Measurements from ENCODE around the gene UBASH3A.

UBASH3A gene

DNA sequence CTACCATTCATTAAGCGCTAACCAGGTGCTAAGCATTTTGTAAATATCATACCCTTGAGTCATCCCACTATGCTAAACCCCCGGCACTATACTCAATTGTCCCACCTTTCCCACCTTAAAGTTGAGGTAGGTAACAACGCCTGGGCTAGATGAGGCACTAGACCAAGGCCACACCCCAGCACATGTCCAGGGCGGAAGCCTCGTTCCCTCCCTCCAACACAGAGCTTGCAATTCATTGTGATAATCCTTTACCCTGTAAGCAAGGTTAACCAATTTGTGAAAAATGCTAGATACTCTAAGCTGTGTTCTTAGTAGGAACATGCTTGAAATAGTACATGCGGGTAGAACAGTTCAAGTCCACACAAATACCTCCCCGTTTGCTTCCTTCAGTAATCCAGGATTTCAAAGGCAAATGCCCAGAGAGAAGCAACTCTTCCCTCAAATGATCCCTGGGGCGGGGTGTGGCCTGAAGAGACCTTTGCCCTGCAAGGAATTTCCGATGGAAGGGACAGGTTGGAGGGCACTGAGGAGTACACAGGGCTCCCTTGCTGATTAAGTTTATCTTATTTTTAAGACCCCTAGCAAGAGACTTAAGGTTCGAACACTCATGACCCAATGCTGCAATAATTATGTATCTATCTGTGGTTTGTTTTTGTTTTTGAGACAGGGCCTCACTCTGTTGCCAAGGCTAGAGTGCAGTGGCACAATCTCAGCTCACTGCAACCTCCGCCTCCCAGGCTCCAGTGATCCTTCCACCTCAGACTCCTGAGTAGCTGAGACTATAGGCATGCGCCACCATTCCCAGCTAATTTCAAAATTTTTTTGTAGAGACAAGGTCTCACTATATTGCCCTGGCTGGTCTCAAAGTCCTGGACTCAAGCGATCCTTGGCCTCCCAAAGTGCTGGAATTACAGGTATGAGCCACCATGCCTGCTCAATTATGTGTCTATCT, 89.7 kb downstream of the UBASH3A start:
- no peak for DNase-seq

DNA sequence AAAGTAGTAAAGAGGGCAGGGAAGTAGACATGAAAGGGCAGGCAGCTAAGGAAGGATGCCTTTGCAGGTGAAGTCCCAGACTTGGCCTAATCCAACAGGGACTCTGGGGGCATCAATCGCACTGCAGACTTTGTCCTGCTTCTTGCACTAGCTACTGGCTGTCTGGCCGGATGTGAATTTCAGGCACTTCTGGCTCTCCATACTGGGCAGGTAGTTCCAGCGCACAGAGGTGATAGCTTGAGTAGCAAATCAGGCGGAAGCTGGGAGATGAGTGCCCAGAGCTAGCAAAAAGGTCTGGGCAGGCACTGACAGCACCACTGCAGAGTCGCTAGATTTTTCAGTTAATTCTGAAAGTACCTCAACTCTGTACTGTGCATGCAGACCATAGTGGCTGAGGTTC, 91.3 kb downstream of the UBASH3A start:
- DNase-seq: no peak

DNA sequence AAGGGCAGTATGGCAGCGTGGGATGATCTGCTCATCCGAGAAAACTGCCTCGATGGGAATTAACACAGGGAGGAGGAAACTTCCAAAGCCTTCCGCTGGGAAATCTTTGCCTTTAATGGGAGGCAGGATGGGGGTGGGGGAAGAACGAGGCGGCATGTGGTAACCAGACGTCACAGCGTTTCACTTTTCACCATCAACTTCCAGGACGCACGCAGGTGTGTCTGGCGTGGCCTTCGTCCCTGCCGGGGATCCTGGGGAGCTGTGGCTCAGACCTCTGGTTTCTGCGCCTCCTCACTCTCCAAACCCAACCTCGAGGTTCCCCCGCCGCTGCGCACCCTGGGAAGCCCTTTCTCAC, 92.0 kb downstream of the UBASH3A start:
- peak in 1 of 4 experiments; percentile 1 for DNase-seq

DNA sequence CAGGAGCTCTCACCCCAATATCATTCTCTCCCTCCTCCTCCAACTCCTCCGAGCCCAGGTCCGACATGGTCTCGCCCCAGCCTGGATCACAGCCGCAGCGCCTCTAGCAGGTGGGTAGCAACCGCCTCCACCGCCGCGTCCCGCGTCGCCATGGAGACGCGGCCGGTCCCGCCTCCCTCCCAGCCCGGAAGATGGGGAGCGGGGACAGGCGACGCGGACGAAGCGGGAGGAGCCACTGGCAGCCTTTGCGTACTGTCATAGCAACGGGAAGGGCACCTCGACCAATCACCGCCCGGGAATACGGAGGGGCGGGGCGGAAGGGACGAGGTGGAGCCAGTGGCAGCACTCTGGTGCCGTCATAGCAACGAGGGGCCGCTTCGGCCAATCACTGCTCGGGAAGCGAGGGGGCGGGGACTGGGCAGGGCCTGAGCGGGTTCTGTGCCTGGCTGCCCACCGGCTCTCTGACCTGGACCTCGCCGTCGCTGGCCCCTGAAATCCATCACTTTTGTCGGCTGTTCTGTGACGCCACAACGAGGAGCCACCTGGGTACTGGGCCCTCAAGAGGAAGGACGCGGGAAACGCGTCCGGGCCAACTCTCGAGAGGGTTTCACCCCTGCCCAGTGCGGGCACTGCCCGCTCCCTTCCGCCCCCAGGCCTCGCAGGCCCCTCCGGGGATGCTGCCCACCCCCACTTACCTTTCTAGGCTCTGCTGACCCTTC, 92.6 kb downstream of the UBASH3A start, which contains the start of gene RSPH1:
Gene RSPH1, minus strand, starts transcription at position 105 of the 719 bp plus-strand sequence. Its CDS starts 38 bp downstream, at position 67.
- peak; percentile 99 to 100 (median 99) for DNase-seq

DNA sequence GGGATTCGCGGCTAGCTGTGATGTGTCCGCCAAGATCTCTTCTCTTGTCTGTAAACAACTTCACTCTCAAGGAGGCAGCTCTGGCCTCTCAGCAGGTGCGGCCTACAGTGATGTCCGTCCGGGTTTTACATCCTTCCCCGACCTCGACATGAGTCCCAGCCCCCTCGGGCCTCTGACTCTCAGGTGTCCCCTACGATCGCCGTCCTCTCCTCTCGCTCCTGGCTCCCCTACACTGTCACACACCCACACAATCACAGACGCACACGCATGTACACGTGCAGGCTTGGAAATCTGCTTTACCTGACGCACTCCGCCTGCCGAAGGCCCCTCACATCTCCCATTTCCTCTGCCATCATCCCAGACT, 93.1 kb downstream of the UBASH3A start:
- DNase-seq: no peak

All from suppressor macrophage (primary cell).